Adipocyte (in vitro differentiated cells): ENCODE data around the gene KCNIP3.
"Not testable (repeated sequence)": the region's sequence is repeated elsewhere in the genome, so short reads cannot be mapped to it uniquely, and the experiment has no call there.

Experiments used
- DNase-seq: peaks from one replicate; pipeline ENCODE4 v3.0.0-alpha.2; 2015; ENCODE audit warnings: low read depth
- H3K27me3 ChIP-seq: replicated peaks from 2 replicates; pipeline ENCODE4 v1.7.0; 2013; ENCODE audit warnings: mild to moderate bottlenecking, low read length, moderate library complexity; ENCODE audit not compliant: control insufficient read depth, insufficient read depth
- H3K36me3 ChIP-seq: 2 replicates; pipeline ENCODE4 v1.7.0; 2013; ENCODE audit warnings: low read length, mild to moderate bottlenecking, moderate library complexity; ENCODE audit not compliant: control insufficient read depth, insufficient read depth, severe bottlenecking
- H3K4me1 ChIP-seq: 2 replicates; pipeline ENCODE4 v1.7.0; 2013; ENCODE audit warnings: mild to moderate bottlenecking, low read length, moderate library complexity; ENCODE audit not compliant: control insufficient read depth, insufficient read depth
- H3K4me3 ChIP-seq: 2 replicates; pipeline ENCODE4 v1.7.0; 2013; ENCODE audit warnings: mild to moderate bottlenecking, low read length, moderate library complexity
- H3K9ac ChIP-seq: 2 replicates; pipeline ENCODE4 v1.7.0; 2013; ENCODE audit warnings: mild to moderate bottlenecking, low read length, moderate library complexity
- H3K9me3 ChIP-seq: 2 replicates; pipeline ENCODE4 v1.7.0; 2013; ENCODE audit warnings: mild to moderate bottlenecking, low read length, moderate library complexity; ENCODE audit not compliant: control insufficient read depth

The KCNIP3 gene

DNA sequence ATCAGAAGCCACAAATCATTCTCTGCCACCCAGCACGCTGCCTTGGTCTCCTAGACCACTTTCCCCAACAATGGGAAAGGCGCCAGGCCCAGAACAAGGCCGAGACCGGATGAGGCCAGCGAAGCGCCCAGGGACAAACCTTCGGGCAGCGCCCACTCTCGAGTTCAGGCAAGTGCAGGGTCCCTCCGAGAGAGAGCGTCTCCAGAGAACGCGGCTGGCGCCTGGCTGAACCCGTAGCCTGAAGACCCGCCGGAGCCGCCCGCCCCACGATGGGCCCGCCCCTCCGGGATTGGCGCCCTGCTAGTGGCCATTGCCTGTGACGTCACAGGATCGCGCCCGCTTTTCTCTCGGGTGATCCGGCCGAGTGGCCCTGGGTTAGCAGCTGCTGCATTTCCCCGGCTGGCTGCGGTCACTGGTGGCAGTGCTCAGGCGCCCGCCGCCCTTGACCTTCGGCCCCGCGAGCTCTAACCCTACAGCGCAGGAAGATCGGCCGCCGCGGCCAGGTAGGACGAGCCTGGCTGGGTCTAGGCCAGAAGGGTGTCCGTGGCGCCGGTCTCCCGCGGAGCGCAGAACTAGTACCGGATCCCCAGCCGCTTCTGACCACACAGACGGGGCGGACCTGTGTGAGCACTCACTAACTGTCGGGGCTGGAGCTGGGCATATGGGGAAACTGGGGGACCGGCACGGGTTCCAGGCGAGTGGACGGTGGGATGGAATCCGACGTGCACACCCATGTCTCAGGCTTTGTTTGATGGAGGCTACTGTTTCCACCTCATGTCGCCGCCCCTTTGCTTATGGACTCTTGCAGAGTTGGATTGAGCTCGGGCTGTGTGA lies 105.4 kb downstream of the KCNIP3 start, which contains the start of gene FAHD2A:
FAHD2A (plus strand) TSS at position 339 of the 834 bp plus-strand sequence. CDS start 2,851 bp downstream, outside the sequence.
- peak; percentile 98 for DNase-seq
- H3K9me3 ChIP-seq: no peaks in the 10 kb centered on the region

GRCh38 chr2:95403204-95403721 lies 106.1 kb downstream of the KCNIP3 start:
- not testable (repeated sequence) for H3K36me3 ChIP-seq, H3K27me3 ChIP-seq, H3K9me3 ChIP-seq
- DNase-seq: peak; percentile 69
- Histone ChIP-seq H3K4me1 (peaks cover 15% of the 10 kb centered on the region), H3K9ac (peak overlapping the region; percentile 97), H3K4me3 (peak overlapping the region; percentile 85)

More for the DNA sequence above, 105.4 kb downstream of the KCNIP3 start, which contains the start of gene FAHD2A:
- Histone ChIP-seq H3K36me3 (no peaks in the 10 kb centered on the region), H3K4me1 (peaks cover 15% of the 10 kb centered on the region), H3K27me3 (no peaks in the 10 kb centered on the region), H3K4me3 (peak within 1 kb of the TSS; percentile 85), H3K9ac (peak within 1 kb of the TSS; percentile 97)

- H3K9ac ChIP-seq: peak overlapping the region; percentile 97
- not testable (repeated sequence) for DNase-seq, H3K27me3 ChIP-seq, H3K9me3 ChIP-seq, H3K36me3 ChIP-seq
- peaks cover 15% of the 10 kb centered on the region for H3K4me1 ChIP-seq
- peak overlapping the region; percentile 85 for H3K4me3 ChIP-seq
These were observed 106.7 kb downstream of the KCNIP3 start for GRCh38 chr2:95403824-95404223.

DNA sequence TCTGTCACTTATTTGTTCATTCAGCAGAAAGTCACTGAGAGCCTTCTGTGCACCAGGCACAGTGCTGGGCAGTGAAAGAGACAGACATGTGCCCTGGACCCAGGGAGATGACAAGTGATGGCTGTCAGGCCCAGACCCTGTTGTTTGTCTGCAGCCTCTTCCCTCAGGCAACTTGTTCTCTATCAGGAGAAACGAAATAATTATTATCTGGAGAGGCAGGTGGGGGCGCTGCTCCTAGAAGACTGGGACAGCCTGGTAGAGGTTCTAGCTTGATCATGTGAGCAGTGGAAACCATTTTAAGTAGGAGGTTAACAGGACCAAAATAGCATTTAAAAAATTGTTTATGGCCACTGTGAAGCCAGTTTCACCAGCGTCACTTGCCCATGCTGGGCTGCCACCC lies 107.5 kb downstream of the KCNIP3 start:
- H3K9me3 ChIP-seq, H3K27me3 ChIP-seq, H3K36me3 ChIP-seq, DNase-seq, H3K9ac ChIP-seq, H3K4me3 ChIP-seq: not testable (repeated sequence)
- H3K4me1 ChIP-seq: peaks cover 15% of the 10 kb centered on the region

GRCh38 chr2:95411239-95411638 lies 114.1 kb downstream of the KCNIP3 start:
- H3K27me3 ChIP-seq, H3K4me3 ChIP-seq: not testable (repeated sequence)

DNA sequence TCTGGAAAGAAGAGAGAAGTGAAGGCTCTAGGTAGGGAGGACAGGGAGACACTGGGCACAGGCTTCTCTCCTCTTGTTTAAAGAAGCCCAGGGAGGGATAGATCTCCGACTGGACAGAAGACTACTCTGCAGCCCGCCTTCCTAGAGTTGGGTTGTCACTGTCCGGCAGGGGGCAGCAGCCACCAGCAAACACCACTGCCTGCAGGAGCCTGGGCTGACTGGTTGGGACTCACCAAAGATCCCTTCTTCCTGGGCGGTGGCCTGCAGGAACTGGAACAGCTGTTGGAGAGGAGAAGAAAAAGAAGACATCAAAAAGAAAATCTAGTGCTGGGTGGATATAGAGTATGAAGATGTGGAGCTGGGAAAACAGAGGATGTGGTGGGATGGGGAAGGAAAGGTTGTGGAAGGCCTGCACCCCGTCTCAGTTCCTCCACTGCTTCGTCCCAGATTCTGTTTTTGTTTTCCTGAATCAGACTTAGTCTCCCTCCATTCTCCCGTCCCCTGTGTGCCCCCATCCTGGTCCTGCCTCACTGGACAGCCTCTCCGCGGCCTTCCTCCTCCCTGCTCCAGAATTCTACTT lies 117.0 kb downstream of the KCNIP3 start:
- H3K4me1 ChIP-seq, H3K4me3 ChIP-seq, H3K9ac ChIP-seq, H3K27me3 ChIP-seq, H3K36me3 ChIP-seq, H3K9me3 ChIP-seq: not testable (repeated sequence)
- peak; percentile 90 for DNase-seq

More at GRCh38 chr2:95411239-95411638, 114.1 kb downstream of the KCNIP3 start:
- DNase-seq, H3K4me1 ChIP-seq, H3K9ac ChIP-seq, H3K9me3 ChIP-seq, H3K36me3 ChIP-seq: not testable (repeated sequence)

DNA sequence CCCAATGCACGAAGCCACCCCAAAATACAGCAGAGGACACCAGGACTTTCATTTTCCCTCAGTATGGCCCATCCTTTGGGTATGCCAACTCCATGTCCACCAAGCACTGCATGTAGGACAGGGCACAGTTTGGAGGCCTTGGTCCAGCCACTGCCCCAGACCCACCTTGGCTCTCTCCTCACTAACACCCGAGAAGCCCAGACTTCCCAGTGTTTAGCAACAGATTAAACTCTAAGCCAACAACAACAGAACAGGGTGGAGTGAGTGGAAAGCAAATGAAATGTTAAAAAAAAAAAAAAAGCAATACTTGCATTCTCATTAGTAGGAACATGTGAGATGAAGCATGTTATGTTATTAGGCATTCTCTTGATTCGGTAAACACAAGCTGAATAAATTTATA lies 118.0 kb downstream of the KCNIP3 start:
- H3K27me3 ChIP-seq, H3K9me3 ChIP-seq, H3K36me3 ChIP-seq, H3K4me1 ChIP-seq, H3K9ac ChIP-seq, H3K4me3 ChIP-seq: not testable (repeated sequence)
- peak; percentile 19 for DNase-seq

GRCh38 chr2:95415561-95415960 lies 118.4 kb downstream of the KCNIP3 start:
- DNase-seq, H3K4me3 ChIP-seq, H3K27me3 ChIP-seq, H3K4me1 ChIP-seq, H3K36me3 ChIP-seq, H3K9ac ChIP-seq, H3K9me3 ChIP-seq: not testable (repeated sequence)

DNA sequence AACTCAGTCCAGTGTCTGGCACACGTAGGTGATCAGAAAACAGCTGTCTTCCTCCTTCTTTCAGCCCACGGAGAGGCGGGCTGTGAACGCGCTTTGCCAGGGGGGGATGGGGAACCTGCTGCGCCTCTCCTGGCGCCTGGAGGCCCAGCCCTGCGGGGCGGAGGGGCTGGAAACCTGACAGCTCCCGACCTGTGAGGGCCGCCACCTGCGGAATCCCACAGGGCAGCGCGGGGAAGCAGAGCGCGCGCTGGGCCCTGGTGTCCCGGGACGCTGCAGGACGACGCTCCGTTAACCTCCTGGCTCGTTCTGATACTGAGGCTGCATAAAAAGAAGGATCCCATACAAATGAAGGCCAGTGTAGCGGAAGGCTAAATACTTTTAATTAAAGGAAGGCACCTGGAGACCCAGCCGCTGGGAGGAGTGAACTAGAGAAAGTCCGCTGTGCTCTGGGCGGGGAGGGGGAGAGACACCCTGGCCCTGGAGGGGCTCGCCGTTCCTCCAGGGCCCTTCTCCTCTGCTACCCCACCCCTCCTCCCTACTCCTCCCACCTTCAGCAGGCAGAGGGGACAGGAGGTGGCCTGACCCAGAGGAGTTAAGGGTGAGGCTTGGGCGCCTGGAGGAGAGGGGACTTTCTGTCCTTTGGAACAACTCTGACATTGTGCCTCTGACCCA lies 130.2 kb downstream of the KCNIP3 start:
- H3K9me3 ChIP-seq, H3K4me3 ChIP-seq, DNase-seq, H3K36me3 ChIP-seq, H3K27me3 ChIP-seq, H3K9ac ChIP-seq, H3K4me1 ChIP-seq: not testable (repeated sequence)

DNA sequence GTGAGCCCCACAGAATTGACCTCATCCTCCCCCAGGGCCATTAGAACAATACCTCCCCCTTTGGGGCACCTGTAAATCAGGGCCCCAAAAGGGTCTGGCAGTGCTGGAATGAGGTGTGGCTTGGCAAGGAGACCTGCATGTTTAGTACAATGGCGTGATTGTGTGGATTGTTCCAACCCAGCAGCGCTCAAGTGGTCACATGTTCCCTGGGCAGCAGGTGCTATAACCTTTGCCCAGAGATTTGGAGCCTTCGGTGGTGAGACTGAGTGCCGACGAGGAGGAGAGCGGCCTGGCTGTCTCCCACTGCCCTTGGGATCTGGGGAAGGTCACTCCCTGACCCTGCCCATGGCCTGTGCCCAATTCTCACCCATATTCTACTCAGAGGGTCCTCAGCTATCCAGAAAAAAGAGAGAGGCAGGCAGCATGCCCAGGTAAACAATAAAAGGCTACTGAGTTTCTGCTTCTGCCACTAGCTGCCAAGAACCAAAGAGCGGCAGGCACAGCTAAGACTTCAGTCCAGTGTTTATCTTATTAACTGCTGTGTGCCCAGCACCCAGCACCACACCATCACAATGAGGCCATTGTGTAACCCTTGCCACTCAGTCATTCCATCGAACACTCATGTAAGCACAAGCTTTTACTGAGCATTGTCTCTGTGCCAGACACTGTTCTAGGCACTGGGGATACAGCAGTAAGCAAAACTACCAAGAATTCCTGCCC lies 132.8 kb downstream of the KCNIP3 start:
- not testable (repeated sequence) for DNase-seq, H3K36me3 ChIP-seq, H3K9me3 ChIP-seq, H3K4me3 ChIP-seq, H3K4me1 ChIP-seq, H3K27me3 ChIP-seq, H3K9ac ChIP-seq

- H3K9me3 ChIP-seq, H3K4me1 ChIP-seq, H3K9ac ChIP-seq, H3K27me3 ChIP-seq, H3K4me3 ChIP-seq, H3K36me3 ChIP-seq, DNase-seq: not testable (repeated sequence)
These were observed 136.2 kb downstream of the KCNIP3 start for GRCh38 chr2:95433373-95433772.
